GM18873 (cell line): ENCODE data around the gene BASP1.
"Not testable (repeated sequence)": the region's sequence is repeated elsewhere in the genome, so short reads cannot be mapped to it uniquely, and the experiment has no call there.

Source experiments
- ATAC-seq: cut with Tn5 transposase; IDR thresholded peaks from one replicate; pipeline ENCODE4 v1.9.1; 2021; ENCODE audit warnings: mild to moderate bottlenecking, moderate library complexity, moderate number of reproducible peaks; ENCODE audit not compliant: unreplicated experiment, low FRiP score

Gene BASP1

DNA sequence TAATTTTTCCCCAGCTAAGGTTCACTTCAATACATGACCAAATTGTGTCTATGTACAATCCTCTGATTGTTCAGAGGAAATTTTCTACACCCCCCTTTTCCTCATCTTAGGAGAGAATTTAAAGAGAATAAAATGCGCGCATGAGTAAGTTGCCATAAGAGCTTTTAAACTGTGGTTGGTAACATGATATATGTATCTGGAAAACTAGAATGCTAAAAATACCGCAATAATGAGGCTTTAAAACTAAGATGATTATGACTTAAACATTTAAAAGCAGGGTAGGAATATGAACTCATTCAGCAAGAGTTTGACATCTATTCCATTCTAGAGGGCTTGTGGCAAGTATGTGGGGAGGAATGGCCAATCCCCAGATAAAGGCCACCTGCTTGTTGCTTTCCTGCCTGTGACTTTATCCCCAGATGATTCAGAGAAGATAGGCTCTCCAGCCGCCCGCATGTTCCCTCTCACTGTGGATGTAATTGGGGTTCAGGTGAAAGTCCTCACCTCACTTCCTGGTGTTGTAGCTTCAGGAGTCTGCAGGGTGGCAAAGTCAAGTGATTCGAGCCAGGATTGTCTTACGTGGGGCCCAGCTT is 26.5 kb upstream of the BASP1 start:
- ATAC-seq: no peak

DNA sequence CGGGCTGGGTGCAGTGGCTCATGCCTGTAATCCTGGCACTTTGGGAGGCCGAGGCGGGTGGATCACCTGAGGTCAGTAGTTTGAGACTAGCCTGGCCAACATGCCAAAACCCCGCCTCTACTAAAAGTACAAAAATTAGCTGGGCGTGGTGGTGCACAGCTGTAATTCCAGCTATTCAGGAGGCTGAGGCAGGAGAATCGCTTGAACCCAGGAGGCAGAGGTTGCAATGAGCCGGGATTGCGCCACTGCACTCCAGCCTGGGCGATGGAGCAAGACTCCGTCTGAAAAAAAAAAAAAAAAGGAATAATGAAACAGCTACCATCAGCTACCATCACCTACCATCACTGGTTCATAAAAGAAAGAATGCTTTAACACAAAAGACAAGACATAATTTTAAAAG is 25.9 kb upstream of the BASP1 start:
- not testable (repeated sequence) for ATAC-seq

DNA sequence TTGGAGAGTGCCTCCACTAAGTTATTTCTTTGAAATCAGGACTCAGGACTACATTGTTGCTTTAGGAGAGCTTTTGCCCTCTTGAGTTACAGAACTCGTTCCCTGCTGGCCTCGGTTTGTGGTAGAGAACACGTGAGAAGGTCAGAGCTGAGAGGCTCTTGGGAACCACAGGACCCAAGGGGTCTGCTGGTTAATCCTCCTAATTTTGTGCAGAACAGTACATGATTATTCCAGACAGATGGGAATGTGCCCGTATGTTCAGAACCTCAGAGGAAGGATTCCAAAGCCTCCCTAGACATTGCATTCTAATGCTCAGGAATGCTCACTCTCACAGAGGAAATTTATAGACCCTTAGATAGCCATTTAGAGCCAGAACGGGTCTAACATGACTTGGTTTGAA is 25.2 kb upstream of the BASP1 start:
- no peak for ATAC-seq

DNA sequence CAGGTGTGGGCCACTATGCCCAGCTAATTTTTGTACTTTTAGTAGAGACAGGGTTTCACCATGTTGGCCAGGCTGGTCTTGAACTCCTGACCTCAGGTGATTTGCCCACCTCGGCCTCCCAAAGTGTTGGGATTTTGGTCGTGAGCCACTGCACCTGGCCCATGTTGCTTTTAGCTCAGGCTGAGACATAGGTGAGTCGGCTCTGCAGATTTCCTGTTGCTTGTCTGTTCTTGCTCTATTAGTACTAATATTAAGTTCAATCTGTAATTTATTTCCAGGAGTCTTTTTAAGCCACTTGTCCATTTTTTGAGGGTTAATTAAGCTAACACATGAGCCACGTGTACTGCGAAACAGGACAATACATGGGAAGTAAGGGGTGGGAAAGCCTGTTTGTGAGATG is 21.4 kb upstream of the BASP1 start:
- no peak for ATAC-seq

DNA sequence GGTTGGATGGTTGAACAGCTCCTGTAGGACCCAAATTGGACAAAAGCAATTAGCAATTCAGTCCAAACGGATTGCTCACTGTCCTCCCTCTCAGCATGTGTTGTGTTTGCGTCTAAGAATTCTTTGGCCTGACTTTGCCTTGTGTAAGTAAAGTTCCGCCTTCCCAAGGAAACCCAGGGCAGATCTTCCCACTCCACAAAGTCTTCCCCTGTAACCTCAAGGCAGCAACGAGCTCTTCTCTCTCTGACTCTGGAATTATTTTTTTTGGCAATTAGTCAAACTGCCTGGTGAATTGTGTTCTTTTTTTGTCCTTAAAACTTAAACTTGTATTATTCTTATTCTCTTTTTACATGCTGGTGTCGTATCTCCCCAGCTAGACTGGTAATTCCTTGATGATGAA is 20.7 kb upstream of the BASP1 start:
- no peak for ATAC-seq

DNA sequence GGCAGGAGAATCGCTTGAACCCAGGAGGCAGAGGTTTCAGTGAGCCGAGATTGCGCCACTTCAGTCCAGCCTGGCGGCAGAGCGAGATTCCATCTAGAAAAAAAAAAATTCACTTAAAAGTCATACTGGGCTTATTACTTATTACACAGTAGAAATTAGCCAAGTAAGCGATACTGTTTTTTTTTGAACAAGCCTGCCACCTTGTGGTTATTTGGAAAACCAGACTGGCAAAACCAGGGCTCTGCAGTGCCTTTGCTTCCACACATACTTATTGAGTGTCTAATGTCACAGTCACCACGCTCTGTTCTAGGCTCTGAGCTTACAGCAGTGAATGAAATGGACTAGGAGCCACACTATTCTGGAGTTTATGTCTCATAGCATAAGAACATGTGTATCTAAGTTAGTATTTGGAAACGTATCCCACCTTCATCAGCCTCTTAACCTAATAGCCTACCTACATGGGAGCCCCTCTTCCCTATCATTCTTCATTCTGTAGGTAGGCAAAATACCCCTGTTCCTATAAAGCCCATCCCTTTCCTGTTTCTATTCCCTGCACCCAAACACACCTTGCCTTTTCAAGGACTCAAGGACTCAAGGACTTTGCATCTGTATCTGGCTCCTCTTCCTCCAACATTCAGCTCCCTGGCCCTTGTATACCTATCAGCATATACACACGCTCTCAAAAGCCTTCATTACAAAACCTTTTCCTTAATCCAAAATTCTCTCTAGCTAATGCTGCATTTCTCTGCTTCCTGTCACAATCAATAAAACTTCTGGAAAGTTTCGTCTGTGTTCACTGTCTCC is 13.9 kb upstream of the BASP1 start:
- ATAC-seq: peak; percentile 72

DNA sequence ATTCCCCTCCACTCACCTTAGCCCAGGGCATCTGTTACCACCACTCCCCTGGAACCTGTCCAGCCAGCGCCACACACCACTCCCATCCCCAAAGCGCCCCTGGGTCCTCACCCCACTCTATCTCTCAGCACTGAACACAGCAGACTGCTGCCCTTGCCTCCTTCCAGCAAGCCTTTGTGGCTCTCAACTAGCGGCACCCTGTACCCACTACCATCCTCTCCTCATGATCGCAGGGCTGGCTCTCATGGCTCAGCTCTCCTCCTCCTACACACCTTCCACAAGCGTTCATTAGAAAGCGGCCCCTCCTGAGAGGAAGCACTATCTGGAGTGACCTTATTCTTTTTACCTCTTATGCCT is 13.3 kb upstream of the BASP1 start:
- ATAC-seq: no peak

DNA sequence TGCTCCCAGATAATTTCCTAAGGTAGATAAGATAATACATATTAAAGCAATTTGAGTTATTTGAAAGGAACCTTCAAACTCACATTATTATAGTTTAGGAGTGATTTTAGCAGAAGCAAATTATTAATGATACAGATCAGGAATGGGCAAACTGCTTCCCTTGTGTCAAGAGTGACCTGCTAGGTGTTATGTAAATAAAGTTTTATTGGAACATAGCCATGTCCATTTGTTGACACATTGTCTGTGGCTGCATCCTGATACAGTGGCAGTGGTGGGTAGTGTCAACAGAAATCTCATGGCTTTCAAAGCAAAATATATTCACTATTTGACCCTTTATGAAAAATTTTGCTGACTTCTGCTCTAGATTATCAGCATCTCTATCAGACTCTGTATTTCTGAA is 11.4 kb upstream of the BASP1 start:
- ATAC-seq: no peak

DNA sequence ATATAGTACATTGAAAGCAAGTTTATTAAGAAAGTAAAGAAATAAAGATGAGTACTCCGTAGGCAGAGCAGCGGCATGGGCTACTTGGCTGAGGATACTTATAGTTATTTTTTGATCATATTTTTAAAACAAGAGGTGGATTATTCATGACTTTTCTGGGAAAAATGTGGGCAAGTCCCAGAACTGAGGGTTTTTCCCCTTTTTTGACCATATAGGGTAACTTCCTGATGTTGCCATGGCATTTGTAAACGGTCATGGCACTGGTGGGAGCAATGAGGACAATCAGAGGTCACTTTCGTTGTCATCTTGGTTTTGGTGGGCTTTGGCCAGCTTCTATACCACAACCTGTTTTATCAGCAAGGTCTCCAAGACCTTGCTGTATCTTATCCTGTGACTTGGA is 5.2 kb upstream of the BASP1 start:
- no peak for ATAC-seq

DNA sequence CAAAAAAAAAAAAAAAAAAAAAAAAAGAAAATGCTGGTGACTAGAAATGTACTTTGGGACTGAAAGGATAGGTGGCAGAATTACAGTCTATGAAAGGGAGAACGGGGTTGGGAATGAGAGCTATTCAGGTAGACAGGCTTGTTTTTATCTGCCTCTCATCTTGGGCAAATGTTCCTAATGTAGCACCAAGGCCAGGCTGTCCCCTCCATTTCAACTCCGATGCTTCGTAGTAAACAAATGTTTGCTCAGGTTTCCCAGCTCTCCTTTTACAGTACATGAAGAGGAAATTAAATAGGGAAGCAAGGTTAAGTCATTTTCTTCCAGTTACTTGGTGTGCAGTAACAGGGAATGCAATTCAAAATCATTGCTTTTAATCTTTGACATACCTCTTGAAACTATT is 4.4 kb upstream of the BASP1 start:
- no peak for ATAC-seq

DNA sequence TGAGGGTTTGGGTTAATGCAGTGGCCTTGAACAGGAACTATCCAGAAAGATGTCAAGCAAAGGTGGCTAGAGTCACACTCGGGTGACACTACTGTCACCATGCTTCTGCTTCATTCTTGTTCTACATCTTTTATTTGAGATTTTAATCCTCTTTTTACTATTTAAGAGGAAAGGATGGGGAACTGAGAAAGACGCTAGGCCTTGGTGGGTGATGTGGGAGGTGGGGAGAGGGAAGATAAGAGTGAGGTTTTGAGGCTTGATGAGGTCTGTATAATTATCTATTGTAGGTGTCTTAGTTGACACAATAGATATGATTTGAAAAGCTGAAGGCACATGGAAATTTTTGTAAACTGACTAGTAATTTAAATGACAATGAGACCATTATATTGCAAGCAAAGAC is 3.5 kb upstream of the BASP1 start:
- no peak for ATAC-seq

DNA sequence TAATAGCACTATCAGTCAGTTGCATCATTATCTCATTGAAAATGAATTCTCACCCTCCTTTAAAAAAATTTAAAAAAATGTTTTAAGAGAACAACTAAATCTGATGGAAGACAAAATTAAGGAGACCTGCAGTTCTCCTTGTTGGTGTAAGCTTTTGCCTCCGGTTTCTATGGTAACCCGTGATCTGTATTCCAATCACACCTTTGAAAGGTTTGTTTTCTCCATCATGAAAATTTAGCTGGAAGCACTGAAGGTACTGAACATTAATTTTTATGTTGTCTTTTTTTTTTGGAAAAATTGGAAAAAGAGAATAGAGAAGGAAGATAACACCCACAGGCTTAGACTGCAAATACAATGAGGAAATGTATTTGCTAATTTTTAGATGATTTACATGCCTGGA is 2.5 kb upstream of the BASP1 start:
- ATAC-seq: no peak

DNA sequence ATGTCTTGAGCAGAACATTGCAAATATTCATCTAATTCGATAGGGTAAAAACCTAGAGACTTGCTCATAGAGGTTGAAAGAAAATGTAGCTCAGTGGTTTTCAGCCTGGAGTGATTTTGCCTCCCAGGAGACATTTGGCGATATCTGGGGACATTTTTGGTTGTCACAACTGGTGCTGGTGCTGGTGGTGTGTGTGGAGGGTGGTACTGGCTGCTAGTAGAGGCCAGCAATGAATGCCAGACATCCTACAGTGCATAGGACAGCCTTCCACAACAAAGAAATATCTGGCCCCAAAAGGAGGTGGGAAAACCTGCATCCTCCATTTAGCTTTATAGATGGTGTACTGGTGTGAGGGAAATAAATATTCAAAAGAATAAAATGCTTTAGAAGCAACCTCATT is 2.1 kb upstream of the BASP1 start:
- no peak for ATAC-seq

DNA sequence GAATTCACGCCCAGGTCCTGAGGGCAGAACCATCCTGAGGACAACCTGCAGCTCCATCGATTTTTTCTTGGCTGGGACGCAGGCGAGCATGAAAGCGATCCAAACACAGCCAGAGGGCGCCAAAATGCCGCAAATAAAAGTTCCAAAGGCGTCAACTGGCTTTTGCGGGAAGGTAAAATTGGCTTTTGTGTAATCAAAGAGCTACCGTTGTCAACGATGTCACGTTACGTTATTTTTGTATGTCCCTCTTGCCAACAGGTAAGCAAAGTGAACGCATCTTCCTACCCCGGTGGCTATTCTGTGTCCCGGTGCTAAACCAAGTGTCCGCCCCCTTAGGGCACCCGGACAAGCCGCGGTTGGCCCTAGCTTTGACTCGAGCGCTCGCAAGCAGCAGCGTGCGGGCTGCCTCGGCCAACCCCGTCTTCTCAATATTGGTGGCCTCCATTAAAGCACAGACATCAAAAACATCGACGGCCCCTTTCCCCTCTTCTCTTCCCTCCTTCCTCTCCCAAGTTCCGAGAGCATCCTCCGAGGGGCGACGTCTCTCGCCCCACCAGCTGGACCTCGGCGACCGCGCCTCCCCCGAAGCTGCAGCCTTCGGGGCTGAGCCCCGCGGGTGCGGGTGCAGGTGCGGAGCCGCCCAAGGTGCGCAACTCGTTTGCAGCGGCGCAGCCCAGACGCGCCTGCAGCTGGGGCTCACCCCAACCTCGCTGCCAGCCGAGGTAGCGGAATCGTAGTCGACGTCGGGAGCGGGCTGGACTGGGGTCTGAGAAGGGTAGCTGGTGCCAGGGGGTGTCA is 1.1 kb upstream of the BASP1 start:
- ATAC-seq: peak; percentile 46

DNA sequence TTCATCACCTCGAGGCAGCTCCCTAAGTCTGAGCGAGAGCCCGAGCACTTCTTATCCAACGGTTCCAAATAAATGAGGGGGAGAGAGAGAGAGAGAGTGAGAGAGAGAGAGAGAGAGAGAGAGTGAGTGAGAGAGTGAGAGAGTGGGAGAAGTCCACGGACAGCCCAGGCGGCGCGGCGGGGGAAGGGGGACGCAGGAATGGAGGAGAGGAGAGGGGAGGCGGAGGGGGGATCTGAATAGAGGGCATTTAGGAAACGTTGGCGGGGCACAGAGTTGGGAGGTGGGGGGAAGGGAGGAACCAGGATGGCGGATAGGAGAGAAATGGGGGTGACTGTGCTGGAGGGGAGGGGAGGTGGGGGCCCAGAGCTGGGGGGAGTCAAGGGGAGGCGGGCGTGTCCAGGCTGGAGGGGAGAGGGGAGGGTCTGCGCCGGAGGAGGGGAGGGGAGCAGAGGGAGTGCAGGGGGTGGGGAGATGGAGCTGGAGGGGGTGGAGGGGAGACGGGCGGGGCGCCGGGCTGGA is 398 bp upstream of the BASP1 start:
- ATAC-seq: no peak

DNA sequence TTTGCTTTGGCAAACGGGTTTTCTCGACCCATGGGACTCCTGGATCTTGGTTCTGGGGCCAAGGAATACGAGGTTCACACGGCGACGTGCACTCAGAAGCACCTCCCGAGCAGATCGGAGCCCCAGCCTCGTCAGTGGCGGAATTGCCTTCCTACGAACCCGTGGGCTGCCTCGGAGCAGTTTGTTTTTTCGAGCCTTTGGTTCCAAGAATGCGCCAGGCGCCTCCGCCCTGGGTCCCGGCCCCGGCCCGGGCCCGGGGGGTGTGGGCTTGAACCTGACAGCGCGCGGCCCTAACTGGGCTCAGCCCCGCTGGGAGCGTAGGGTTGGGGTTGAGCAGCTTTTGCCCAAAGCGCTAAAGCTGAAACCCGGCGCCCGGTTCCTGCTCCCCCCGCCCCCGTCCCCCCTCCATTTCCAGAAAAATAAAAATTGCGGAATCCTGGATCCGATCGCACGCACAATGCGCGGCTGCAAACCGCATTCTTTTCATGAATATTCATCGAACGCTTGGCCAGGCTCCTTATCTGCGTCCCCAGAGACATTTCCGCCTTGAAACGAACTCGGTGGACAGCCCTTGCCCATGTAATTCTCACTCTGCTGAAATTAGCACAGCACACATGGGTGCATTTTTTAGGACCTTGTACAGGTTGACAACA is 1.0 kb downstream of the BASP1 start:
- peak; percentile 30 for ATAC-seq

DNA sequence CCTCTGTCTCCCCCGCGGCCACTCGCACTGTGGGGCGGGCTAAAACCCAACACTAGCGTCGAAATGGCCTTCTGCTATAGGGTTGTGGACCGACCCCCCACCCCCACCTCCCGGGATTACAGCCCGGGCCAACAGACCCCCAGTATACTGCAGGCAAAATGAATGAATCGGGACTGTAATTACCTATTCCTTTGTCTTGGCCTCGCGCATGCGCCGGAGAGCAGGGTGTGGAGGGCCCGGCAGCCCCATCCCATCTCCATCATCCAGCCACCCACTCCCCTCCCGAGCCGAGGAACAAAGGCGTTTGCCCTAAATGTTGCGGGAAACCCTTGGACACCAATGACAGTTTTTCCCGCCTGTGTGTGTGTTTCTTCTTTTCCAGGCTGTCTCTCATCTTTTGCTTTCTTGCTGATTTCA is 1.6 kb downstream of the BASP1 start:
- ATAC-seq: peak; percentile 14

DNA sequence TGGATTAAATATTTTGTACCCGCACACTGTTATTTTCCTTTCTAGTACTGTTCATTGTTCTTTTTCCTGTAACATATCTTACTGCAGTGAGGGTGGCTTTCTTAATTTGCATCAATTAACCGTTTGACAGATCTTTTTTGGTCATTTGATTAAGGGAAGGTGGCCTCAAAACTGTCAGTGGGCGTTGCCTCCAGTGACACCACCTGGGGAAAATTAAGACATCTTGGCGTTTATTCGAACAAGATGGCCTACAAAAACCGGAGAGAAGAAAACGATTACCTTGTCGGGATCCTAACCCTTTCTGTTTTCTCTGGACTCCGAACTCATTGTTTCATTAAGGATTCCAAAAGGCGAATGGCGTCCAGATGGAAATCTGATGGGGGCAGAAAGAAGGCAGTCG is 2.0 kb downstream of the BASP1 start:
- no peak for ATAC-seq

DNA sequence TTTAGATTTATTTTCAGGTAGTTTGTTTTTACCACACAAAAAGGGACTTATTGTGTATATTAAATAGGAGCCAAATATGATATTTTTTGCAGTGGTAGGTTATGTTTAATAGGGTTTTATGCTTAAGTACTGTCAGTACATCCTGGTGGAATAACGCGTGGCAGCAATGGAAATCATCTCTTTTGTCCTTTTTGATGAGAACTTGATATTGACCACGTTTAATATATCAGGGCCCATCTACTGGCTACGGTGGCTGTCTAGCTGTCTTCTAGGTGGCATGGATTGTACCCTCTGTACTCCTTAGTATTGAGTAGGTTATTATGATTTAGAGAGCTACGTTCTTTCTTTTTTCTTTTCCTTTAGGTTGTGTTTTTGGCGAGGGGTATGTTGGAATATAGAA is 2.6 kb downstream of the BASP1 start:
- no peak for ATAC-seq

DNA sequence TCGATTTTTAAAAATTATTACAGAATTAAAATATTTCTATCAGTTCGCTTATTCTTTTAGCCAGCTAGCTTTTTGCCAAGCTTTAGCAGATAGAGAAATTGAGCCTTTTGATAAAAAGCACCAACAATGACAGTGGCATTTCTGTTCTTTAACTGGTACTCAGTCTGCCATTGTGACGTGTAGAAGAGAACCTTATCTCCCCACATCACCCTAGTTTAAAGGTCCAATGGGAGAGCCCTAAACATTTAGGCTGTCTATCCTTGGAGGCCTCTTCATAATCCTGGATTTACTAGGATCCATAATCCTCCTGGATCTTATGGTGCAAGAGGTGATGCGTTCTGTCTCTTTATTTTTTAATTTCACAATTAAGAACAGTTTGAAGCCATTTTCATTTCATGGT is 3.0 kb downstream of the BASP1 start:
- no peak for ATAC-seq
